Hematopoietic multipotent progenitor cell treated with erythropoietin and hydrocortisone succinate and interleukin-3 and kit ligand, for 6 days (in vitro differentiated cells): Measurements from ENCODE around the gene EPGN.
A peak's percentile ranks its signal among the peaks of the same experiment; 100 is the strongest.

Source experiments
- DNase-seq: peaks from one replicate; pipeline ENCODE4 v3.0.0-alpha.2; 2015

EPGN gene, protein sequence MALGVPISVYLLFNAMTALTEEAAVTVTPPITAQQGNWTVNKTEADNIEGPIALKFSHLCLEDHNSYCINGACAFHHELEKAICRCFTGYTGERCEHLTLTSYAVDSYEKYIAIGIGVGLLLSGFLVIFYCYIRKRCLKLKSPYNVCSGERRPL

DNA sequence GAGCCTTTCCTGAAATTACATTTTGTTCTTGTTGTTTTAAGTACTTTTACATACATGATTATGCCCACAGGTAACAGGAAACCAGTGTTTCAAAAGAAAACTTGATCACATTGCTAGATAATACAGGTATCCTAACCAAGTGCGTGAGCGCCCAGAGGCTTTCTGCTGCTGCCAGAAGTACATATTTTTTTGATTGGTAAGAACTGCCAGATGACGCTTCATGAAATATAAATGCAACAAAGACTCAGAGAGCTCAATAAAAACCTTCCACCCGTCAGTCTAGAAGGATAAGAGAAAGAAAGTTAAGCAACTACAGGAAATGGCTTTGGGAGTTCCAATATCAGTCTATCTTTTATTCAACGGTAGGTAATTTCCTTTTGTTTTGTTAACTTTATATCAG, at the start of gene EPGN:
Gene EPGN, plus strand, starts transcription at position 256 of the 400 bp plus-strand sequence. Its CDS starts 64 bp downstream, at position 320.
- no peak for DNase-seq

DNA sequence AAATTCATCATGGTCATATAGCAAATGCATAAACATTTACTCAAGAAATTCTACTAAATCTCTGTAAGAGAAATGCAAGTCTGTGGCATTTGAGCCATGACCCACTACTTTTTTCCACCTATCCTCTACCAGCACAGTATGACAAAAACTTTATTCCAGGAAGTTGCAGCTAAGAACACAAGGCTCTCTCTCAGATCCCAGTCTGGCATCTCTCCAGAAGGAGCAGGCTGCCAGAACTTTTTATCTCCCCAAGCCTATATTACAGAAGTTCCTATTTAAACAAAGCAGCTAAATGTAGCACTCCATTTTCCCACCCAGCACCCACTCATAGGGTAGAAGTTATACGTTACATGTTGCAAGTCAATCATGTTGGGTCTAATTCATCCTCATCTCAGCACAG, 49.3 kb upstream of the EPGN start:
- peak; percentile 65 for DNase-seq

DNA sequence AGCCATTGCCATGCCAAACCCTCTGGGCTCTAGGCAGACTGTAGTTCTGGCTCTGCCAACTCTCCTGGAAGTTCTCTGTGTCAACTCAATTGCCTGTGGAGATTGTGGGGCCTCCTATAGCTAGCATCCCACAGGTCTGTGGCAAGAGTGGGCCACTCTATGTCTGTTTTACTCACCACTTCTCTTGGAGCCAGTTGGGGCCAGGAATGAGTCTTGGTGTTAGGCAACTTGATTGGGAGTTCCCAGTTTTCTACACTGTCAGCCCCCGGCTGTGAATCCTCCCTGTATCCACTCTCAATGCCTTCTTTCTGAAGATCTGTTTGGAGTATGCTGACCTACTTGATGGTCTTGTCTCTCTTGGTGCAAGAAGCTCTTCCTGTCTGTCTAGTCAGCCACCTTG, 48.2 kb upstream of the EPGN start:
- DNase-seq, result no peak

- DNase-seq, result peak; percentile 54
Measured at GRCh38 chr4:74262522-74262921, 45.7 kb upstream of the EPGN start.

DNA sequence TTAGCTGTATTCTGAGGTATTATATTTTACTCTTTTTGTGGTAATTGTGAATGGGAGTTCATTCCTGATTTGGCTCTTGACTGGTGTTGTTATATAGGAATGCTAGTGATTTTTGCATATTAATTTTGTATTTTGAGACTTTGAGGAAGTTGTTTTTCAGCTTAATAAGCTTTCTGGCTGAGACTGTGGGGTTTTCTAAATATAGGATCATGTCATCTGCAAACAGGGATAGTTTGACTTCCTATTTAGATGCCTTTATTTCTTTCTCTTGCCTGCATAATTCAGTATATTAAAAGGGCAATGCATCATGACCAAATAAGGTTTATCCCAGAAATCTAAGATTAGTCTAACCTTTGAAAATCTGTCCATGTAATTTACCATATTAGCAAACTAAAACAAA, 44.7 kb upstream of the EPGN start:
- no peak for DNase-seq

- DNase-seq, result no peak
Measured at GRCh38 chr4:74266081-74266480, 42.2 kb upstream of the EPGN start.

GRCh38 chr4:74267998-74268606, 40.2 kb upstream of the EPGN start:
- no peak for DNase-seq

GRCh38 chr4:74268643-74269042, 39.6 kb upstream of the EPGN start:
- DNase-seq, result no peak

GRCh38 chr4:74278490-74278889, 29.8 kb upstream of the EPGN start:
- DNase-seq, result no peak

- no peak for DNase-seq
Measured at GRCh38 chr4:74279716-74280115, 28.6 kb upstream of the EPGN start.

DNA sequence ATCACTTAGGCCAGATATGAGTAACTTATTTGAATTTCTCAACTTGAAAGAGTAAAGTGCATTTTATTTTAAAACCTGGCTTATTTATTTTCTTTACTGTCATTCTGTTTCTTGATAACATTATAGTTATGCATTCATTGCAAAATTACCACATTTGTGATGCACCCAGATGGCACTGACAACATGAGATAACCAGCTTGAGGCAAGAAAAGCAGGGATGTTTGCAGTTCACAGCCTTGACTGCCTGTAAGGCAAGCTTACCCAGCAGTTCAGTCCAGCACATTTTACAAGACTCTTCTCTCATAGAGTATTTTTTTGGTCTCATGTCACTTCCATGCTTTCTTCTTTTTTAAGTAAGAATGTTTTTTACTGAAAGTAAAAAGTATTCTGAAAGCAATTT, 25.3 kb upstream of the EPGN start:
- peak; percentile 71 for DNase-seq

GRCh38 chr4:74283614-74284013, 24.7 kb upstream of the EPGN start:
- DNase-seq, result peak; percentile 53

- DNase-seq, result no peak
Measured at GRCh38 chr4:74284053-74284452, 24.2 kb upstream of the EPGN start.

- no peak for DNase-seq
Measured at GRCh38 chr4:74287164-74287563, 21.1 kb upstream of the EPGN start.

DNA sequence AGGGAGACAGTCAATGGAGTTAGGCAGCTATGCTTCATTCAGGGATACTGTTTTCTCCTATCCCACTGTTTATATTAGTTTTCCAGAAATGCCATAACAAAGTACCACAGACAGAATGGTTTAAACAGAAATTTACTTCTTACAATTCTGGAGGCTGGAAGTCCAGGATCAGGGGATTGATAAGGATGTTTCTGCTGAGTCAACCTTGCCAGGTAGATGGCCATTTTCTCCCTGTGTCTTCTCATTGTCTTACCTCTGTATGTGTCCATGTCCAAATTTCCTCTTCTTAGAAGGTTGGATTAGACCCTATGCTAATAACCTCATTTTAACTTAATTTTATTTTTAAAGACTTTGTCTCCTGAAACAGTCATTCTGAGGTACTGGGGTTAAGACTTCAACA, 20.5 kb upstream of the EPGN start:
- DNase-seq, result no peak

DNA sequence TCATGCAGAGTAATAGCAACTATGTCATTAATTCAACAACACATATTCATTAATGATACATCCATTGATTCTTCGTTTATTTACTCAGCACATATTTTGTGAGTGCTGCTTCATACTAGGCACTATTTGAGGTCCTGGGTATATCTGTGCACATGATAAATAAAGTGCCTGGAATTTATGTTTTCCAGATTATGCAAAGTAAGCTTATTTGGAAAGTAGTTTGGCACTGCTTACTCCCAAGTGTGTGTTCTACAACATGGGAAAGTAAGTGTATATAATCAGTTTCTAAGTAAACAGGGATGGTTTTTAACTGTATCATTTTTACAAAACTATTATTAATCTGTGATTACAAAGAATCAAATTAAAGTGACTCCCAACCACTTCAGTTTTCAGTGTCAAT, 16.8 kb upstream of the EPGN start:
- DNase-seq, result no peak

DNA sequence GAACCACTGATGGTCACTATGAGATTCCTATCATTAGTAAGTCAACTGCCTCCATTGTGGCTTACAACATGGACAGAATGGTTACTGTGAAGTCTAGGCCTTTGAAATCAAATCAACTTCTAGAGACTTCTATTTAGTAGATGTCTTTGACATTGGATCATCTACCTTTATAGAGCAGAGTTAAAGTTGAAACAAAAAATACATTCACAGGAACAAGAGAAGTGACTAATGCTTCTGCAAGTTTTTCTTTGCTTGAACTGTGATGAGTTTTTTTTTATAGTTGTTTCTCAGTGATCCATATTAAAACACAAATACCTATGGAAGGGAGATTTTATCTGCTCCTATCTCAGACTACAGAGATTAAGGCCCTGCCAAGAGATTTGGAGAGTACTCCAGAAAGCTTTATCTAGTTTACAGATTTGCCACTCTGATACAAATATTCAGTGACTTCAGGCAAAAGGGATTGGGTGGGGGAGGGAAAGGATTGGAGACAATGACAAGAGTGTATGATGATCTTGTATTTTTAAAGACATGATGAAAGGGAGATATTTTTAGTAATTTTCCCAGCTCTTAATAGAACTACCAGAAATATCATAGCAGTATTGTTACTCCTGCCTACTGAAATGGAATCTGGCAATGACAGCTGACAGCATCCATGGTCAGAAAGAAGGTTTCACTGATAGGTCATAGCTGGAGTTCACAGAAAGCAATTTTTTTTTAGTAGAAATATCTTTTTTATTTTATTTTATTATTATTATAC, 16.0 kb upstream of the EPGN start:
- no peak for DNase-seq

DNA sequence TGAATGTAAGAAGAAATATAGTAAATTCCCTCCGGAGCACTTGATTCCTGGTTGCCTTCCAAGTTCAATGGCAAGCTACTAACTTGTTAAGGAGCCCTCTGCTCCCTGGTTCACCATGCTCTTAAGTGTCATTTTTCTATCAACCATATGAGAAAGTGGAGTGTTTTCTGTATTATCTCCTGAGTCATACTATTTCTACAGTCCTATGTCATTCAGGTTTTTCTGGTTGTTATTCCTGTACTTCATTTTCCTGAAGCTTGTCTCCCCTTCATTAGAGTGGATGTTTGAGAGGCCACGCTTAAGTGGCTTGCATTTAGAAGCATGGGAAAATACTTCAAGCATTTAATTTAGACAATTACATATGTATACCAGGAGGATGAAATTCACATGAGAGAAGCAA, 14.7 kb upstream of the EPGN start:
- no peak for DNase-seq

DNA sequence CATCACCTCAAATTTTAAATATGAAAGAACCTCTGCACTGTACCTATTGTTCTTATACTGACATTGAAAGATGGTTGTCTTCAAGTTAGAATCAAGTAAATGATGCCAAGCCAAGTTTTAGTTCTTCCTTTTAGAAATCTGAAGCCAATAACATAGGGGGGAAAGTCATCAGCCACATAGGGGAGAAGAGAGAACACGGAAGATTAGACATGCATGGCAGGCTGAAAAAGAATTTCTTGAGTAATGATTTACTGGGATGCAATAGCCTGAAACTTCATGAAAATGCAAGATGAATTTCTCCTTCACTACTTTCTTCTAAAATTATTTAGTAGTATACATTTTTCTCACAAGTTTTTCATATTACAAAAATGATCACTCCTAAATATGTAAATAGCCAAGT, 13.6 kb upstream of the EPGN start:
- DNase-seq, result no peak

DNA sequence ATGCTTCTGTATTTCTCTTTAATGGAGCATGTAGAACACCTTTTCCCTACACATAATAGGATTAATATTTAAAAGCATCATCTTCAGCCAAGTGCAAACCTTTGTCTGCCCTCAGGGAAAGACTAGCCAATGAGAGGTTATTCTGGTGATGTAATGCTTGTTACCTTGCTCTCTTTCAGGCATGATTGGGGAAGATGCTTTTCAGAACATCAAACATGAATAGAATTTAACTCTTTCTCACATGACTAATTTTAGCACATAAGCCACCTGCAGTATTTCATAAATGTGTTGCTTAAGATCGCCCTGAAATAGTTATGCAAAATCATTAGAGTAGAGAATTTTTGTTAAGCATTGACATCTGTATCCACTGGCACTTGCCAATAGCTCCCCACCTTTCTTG, 10.7 kb upstream of the EPGN start:
- no peak for DNase-seq

GRCh38 chr4:74304095-74304625, 4.1 kb upstream of the EPGN start:
- peak; percentile 52 for DNase-seq

DNA sequence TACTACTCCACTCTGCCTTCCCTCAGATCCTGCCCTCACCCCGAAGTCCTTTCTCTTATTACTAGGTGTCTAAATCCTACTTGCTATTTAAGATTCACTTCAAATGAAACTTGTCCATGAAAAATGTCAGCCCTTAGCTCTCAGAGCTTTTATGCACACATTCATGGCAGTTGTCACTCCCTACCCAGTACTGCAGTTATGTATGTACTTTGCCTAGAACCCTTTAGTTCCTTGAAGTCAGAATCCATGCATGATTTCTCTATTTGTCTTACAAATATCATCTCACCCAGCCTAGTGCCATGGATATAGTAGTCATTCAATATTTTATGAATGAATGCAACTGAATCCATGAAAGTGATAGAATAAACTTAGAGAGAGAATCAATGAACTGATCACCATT, 3.3 kb upstream of the EPGN start:
- no peak for DNase-seq

GRCh38 chr4:74307170-74307569, 1.1 kb upstream of the EPGN start:
- no peak for DNase-seq

GRCh38 chr4:74309223-74309622, 953 bp downstream of the EPGN start:
- DNase-seq, result no peak
